ENCODE data around the gene FHL5. TPM values are rescaled to one million over a fixed set of nuclear protein-coding genes. Genes with fewer than 3 reads are reported as not detected.
"Not testable (repeated sequence)": the region's sequence is repeated elsewhere in the genome, so short reads cannot be mapped to it uniquely, and the experiment has no call there.

Gene FHL5, protein sequence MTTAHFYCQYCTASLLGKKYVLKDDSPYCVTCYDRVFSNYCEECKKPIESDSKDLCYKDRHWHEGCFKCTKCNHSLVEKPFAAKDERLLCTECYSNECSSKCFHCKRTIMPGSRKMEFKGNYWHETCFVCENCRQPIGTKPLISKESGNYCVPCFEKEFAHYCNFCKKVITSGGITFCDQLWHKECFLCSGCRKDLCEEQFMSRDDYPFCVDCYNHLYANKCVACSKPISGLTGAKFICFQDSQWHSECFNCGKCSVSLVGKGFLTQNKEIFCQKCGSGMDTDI
- polyA plus RNA-seq (ENCODE audit: insufficient read length in 4 of 4) = under 1 TPM; 0.08 to 0.62 (median 0.40) TPM

GRCh38 chr6:96562886-96563285, at the start of gene FHL5:
FHL5 (plus strand) TSS chr6:96563128; CDS start chr6:96603614, 40,486 bp downstream.
- no peak for DNase-seq (ENCODE audit: low read depth in 4 of 4, low spot score in 3 of 4)

- no peak for DNase-seq (ENCODE audit: low read depth in 4 of 4, low spot score in 3 of 4)
Observed at GRCh38 chr6:96520171-96521115, 42.5 kb upstream of the FHL5 start.

DNA sequence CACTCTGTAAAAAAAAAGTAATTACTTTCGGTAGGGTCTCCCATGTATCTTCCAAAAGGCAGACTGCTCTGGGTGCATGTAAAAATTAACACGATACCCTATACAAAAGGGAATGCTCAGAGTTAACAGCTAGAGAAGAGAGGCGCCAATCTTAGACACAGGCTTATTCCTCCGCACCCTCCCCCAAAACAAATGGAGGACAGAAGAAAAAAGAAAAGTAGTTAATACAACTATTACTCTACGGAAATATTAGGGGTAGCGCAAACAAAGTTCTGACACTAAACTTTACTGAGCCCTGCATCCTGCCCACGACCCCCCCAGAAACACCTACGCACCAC, 41.7 kb upstream of the FHL5 start:
- DNase-seq (ENCODE audit: low read depth in 4 of 4, low spot score in 3 of 4) = no peak

DNA sequence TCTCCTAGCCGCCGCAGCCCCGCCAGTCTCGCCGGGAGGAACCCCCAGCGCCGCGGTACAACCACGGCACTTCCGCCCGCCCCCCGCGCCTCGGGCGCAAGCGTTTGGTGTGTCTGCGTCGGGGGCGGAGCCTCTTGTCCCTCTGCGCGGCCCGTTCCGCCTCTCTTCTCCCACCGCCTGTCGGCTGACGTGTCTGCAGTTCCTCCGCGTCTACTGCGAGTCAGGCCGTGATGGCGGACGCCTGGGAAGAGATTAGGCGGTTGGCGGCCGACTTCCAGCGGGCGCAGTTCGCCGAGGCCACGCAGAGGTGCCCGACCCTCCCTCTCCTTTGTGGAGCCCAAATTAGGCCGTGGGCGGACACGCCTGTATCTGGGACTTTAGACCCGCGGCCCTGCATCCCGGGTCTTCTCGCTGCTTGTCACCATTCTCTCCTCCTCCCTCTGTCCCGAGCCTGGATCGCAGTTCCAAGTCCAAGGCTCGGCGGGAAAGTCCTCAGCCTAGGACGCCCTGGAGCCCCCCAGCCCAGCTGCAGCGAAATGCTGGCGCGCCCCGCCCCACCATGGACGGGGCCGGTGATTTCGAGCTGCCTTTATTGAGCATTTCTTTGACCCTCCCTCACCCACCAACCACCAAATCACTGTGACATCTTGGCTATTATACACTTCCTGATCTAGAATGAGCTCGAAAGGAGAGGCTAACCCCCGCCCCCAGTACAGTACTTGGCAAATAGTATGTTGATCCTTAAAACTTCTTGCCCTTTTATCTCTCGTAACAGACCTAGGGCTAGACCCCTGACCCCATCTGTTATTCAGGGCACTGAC, 41.1 kb upstream of the FHL5 start, which contains the start of gene UFL1:
TSS of gene UFL1 (plus strand) at position 163 of the 821 bp plus-strand sequence. CDS start at position 231, 68 bp downstream.
- peak; percentile 80 to 89 (median 86) for DNase-seq (ENCODE audit: low read depth in 4 of 4, low spot score in 3 of 4)

GRCh38 chr6:96522465-96523009, 40.4 kb upstream of the FHL5 start:
- no peak for DNase-seq (ENCODE audit: low read depth in 4 of 4, low spot score in 3 of 4)

DNA sequence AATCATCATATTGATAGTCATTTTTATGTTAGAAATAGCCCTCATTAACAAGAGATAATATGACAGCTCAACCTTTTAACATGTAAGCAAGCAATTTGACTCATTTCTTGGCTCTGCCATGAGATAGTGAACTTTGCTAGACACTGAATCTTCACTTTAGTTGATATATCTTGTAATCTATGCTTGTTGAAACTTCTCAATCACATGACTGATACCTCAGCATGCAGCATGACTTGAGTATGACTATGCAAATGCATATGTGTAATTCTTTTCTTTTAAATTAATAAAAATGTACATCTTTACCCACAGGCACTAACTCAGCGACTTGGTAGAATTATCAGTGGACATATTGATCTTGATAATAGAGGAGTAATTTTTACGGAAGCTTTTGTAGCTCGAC, 34.7 kb upstream of the FHL5 start:
- no peak for DNase-seq (ENCODE audit: low read depth in 4 of 4, low spot score in 3 of 4)

GRCh38 chr6:96532399-96532798, 30.5 kb upstream of the FHL5 start:
- no peak for DNase-seq (ENCODE audit: low read depth in 4 of 4, low spot score in 3 of 4)

GRCh38 chr6:96537726-96538125, 25.2 kb upstream of the FHL5 start:
- no peak for DNase-seq (ENCODE audit: low read depth in 4 of 4, low spot score in 3 of 4)

- no peak for DNase-seq (ENCODE audit: low read depth in 4 of 4, low spot score in 3 of 4)
Observed at GRCh38 chr6:96542702-96543101, 20.2 kb upstream of the FHL5 start.

- DNase-seq (ENCODE audit: low read depth in 4 of 4, low spot score in 3 of 4) = no peak
Observed at GRCh38 chr6:96545882-96546281, 17.0 kb upstream of the FHL5 start.

- DNase-seq (ENCODE audit: low read depth in 4 of 4, low spot score in 3 of 4) = no peak
Observed at GRCh38 chr6:96547654-96548053, 15.3 kb upstream of the FHL5 start.

DNA sequence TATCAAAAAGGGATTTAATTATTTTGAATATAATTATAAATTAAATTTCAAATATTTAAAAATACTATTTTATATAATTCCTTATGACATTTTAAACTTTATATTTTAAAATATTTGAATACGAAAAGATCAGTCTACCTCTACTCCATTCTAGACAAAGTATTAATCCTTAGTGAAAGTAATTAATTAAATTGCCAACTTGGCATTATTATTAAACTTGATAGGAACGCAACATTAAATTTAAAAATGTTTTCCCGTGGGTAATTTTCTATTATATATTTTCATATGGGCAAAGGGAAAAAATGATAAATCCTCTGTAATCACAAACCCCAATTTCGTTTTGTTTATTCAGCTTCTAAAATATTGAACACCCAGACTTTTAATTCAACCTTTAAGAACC, 8.4 kb upstream of the FHL5 start:
- DNase-seq (ENCODE audit: low read depth in 4 of 4, low spot score in 3 of 4) = no peak

- not testable (repeated sequence) for DNase-seq (ENCODE audit: low read depth in 4 of 4, low spot score in 3 of 4)
Observed at GRCh38 chr6:96559740-96560139, 3.2 kb upstream of the FHL5 start.

DNA sequence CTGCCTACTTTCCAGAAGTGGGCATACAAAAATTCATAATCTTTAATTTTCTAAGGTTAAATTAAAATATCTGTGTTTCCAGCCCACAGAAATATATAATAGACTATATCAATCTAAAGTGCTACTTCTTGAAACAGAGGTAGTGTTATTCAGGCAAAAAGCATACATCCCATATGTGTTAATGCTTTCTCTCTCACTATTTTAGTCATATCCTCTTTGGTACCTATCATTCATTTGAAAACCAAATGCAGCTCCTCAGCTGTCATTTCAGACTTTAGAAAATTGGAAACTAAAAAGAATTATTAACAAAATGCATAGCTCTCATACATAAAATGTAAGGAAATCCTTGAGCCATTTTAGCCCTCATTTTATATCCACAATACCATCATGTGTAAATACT, 925 bp downstream of the FHL5 start:
- DNase-seq (ENCODE audit: low read depth in 4 of 4, low spot score in 3 of 4) = no peak

DNA sequence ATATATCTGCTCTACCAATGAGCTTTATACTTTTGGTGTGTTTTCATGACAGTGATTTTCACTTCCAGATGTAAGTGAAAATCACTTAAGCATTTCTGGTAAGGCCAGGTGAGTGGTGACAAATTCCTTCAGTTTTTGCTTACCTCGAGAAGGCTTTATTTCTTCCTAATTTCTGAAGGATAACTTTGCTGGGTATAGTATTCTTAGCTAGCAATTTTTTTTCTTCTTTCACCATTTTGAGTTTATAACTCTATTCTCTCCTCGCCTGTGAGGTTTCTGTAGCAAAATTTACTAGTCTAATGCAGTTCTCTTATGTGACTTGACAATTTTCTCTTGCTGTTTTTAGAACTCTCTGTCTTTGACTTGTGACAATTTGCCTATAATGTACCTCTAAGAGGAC, 7.1 kb downstream of the FHL5 start:
- no peak for DNase-seq (ENCODE audit: low read depth in 4 of 4, low spot score in 3 of 4)

DNA sequence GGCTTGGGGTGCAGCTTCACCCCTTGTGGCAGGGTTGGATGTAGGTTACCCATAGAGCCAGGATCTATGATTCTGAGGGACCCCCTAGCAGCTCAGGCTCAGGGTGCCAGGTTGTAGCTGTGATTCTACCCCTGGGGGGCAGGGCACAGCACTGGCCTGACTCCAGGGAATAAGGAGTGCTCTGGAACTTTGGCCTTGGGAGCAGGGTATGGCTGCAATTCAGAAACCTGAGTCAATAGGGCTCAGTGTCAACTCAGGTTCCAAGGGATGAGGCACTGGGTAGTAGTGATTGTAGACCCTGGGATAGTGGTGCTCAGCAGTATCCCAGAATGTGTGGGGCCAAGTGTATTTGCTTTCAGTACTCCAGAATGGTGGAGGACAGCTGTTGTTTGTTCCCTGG, 8.6 kb downstream of the FHL5 start:
- DNase-seq (ENCODE audit: low read depth in 4 of 4, low spot score in 3 of 4) = no peak

- no peak for DNase-seq (ENCODE audit: low read depth in 4 of 4, low spot score in 3 of 4)
Observed at GRCh38 chr6:96575359-96575758, 12.4 kb downstream of the FHL5 start.

DNA sequence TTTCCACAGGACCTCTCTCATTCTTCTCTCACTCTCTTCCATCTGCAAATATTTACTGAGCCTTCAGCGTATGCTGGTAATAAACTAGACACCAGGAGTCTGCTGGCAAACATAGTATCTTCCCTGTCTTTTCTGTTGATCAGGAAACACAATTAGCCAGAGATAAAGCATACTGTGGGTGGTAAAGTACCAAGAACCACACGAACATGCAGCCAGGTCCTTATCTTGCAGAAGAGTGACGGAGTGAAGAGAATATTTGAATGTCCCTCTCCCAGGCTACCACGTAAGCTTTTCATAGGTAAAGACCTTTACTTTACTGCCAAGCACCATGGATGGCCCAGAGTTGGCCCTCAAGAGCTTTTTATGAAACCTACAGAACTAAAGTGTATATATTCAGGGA, 13.3 kb downstream of the FHL5 start:
- DNase-seq (ENCODE audit: low read depth in 4 of 4, low spot score in 3 of 4) = no peak

DNA sequence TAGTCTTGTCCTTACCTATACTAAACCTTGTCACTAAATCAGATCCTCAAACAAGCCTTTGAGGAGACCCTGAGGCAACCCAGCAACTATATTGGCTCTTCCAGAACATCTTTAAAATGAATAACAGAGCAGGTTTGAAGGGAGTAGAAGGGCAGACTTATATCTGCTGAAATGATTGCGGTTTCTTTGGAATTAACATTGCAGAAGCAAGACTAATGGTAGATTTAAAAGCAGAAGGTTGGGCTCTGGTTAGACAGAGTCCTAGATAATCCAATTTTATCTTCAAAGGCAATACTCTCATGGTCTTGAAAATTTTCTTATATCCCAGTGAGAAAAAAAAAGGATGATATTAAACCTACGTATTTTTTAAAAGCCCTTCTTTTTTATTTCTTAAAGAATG, 19.1 kb downstream of the FHL5 start:
- DNase-seq (ENCODE audit: low read depth in 4 of 4, low spot score in 3 of 4) = no peak

DNA sequence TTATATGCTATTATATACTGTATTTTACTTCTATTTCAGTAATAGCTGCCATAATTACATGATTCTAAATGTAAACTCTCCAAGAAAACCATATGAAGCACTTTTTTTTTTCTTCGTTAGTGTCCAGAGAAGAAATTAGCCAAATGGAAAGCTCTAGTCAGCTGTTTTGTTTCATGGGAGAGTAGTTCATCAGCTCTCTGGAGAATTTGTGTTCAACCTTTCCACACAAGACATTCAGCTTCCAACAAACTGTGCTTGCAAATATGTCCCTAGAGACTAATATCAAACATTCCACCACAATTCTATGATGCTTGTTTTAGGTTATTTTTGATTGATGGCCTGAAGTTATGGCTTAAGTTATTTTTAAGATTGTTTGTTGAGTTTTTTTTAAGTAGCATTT, 19.5 kb downstream of the FHL5 start:
- DNase-seq (ENCODE audit: low read depth in 4 of 4, low spot score in 3 of 4) = peak in 1 of 4 donors; percentile 1

- DNase-seq (ENCODE audit: low read depth in 4 of 4, low spot score in 3 of 4) = no peak
Observed at GRCh38 chr6:96604420-96604819, 41.5 kb downstream of the FHL5 start.
